Activated gamma-delta T cell treated with anti-CD3 and anti-CD28 coated beads, Interleukin-2, amount 50 U/mL, for 16 hours (primary cell): ENCODE measurements around the gene THRAP3.

Experiments
- DNase-seq: peaks from one replicate; pipeline ENCODE4 v3.0.0-alpha.2; 2020; ENCODE audit warnings: low read depth

Gene THRAP3

DNA sequence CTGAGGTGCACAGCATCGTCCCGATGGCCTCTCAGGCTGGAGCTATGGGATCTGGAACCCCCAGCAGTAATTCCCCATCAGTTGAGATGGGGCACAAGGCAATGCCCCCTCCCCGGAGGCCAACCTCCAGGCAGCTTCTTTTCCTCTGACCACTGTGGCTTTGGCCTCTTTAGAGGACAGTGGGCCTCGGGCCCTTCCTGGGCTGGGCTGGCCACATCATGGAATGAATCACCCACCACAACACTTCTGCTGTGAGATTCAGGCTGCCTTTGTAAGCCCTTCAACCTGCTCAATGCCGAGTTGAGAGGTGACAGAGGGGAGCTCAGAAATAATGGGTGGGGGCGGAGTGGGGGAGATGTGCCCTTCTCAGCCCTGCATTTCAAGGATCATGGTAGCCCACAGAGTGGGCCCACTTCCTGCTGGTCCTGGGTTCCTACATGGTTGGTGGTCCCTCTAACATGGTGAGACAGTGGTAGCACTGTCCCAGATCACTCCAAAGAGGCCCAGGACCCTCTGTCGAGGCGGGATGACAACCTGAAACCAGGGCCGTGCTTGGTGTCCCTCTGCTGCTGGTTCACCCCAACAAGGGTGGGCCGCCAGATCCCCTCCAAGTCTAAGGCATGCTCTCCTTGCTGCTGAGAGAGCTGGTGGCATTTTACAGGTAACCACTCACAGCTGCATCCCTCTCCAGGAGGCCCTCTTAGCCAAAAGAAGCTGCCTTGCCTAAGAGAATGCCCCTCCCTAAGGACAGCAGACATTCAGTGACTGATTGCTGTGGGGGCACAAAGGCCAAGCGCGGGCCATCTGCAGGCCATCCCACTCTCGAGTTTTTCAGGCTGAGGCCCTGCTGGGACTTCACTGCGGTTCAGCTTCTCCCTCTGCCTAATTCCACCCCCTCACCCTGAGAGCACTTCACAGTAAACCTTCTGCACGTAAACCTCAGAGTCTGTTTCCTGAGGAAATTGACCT is 129.0 kb downstream of the THRAP3 start:
- DNase-seq = no peak

DNA sequence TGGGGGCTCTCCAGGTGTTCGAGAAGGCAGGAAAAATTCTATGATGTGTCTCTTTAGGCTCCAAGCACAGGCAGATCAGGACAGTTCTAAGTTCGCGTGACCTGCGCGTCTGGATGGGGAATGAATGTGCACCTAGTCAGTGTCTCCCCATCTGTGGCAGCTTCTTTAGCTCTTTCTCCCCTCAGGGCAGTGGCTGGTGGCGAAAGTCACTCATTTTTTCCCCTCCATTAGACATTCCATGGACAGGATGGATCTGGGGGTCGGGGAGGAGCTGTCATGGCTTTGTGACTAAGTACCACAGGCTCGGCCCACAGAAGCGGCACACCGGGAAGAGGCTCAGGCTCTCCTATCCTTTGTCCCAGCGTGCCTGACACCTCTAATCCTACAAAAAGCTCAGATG is 130.2 kb downstream of the THRAP3 start:
- DNase-seq = no peak
